ENCODE data around the gene BACE2.

GRCh38 chr21:41282412-41282811 lies 114.5 kb downstream of the BACE2 start:
- TF ChIP-seq CTCF (IDR thresholded peaks at IDR 0.05): no peak
- no peak for TF ChIP-seq EZH2 (IDR thresholded peaks at IDR 0.05; ENCODE audit: borderline replicate concordance, insufficient read depth, low read depth, low read length, poor library complexity, severe bottlenecking)
